ENCODE measurements around the gene LRFN5.

The LRFN5 gene

GRCh38 chr14:41900644-41901043, 294.0 kb downstream of the LRFN5 start:
- peak; percentile 65 for DNase-seq

DNA sequence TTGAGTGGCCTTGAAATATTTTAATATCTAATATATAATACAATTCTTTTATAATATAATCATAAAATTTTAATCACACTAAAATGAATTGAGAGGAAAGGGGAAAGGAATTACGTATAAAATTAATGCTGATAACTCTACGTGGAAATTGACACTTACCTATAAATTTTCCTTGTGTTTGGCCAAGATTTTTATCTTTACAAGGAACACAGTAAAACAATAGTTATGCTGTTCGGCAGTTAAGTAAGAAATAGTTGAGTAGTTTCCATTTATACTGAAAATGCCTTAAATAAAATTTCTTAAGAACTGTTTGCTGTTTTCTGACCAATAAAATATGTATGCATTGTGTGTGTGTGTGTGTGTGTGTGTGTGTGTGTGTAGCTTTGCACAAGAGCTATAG, 294.4 kb downstream of the LRFN5 start:
- no peak for DNase-seq

GRCh38 chr14:41905394-41905964, 298.8 kb downstream of the LRFN5 start:
- no peak for DNase-seq

- peak; percentile 65 for DNase-seq
Measured at GRCh38 chr14:41911155-41911554, 304.5 kb downstream of the LRFN5 start.

DNA sequence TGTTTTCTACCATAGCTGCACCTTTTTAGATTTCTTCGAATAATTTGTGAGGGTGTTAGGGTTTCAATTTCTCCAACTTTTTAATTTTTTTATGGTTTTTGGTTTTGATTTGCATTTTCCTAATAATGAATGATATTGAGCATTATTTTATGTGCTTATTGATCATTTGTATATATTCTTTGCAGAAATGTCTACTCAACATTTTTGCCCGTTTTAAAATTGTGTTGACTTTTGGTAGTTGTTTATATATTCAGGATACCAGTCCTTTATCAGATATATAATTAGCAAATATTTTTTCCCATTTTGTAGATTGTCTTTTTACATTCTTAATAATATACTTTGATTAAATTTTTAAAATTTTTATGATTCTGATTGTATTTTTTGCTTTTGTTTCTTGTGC, 306.7 kb downstream of the LRFN5 start:
- no peak for DNase-seq

GRCh38 chr14:41915732-41916131, 309.1 kb downstream of the LRFN5 start:
- no peak for DNase-seq

GRCh38 chr14:41916313-41916712, 309.6 kb downstream of the LRFN5 start:
- DNase-seq: no peak

DNA sequence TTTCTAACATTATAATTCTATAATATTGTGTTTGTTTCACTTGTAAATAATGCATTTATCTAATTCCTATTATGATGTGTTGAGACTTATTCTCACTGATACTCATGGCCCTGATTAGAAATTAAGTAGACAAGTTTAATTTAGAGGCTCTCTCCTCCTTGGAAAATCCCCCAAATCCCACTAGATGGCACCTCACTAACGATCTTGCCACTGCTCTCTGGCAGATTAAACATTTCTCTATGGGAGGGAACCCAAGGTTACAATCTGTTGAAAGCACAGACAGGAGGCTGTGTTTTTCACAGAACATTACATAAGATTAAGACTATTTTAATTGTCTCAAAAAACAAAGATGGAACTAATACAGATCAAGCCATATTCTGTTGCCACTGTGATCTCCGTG, 318.7 kb downstream of the LRFN5 start:
- DNase-seq: peak; percentile 80

- DNase-seq: no peak
Measured at GRCh38 chr14:41950428-41951151, 343.9 kb downstream of the LRFN5 start.
